Stimulated activated CD4-positive, alpha-beta T cell treated with anti-CD3 and anti-CD28 coated beads, Interleukin-4, amount 100 ng/mL, for 24 hours (primary cell): Measurements from ENCODE around the gene MRPL41.
"Not testable (repeated sequence)": the region's sequence is repeated elsewhere in the genome, so short reads cannot be mapped to it uniquely, and the experiment has no call there.

Experiments
- DNase-seq: peaks from one replicate; pipeline ENCODE4 v3.0.0-alpha.2; 2020

MRPL41 gene

GRCh38 chr9:137551264-137552021, at the start of gene MRPL41:
MRPL41 (plus strand) TSS chr9:137551879; CDS start chr9:137552082, 203 bp downstream.
- peak; percentile 89 for DNase-seq

- no peak for DNase-seq
These were observed 49.4 kb upstream of the MRPL41 start for GRCh38 chr9:137502008-137502911.

GRCh38 chr9:137504432-137504777, 47.3 kb upstream of the MRPL41 start:
- no peak for DNase-seq

- no peak for DNase-seq
These were observed 46.1 kb upstream of the MRPL41 start for GRCh38 chr9:137505421-137506140.

GRCh38 chr9:137506274-137506673, 45.4 kb upstream of the MRPL41 start:
- no peak for DNase-seq

- DNase-seq = no peak
These were observed 44.9 kb upstream of the MRPL41 start for GRCh38 chr9:137506702-137507171.

- DNase-seq = no peak
These were observed 42.5 kb upstream of the MRPL41 start for GRCh38 chr9:137509198-137509597.

GRCh38 chr9:137511126-137511525, 40.6 kb upstream of the MRPL41 start:
- not testable (repeated sequence) for DNase-seq

GRCh38 chr9:137511758-137512463, 39.8 kb upstream of the MRPL41 start:
- DNase-seq = no peak

- not testable (repeated sequence) for DNase-seq
These were observed 38.5 kb upstream of the MRPL41 start for GRCh38 chr9:137513136-137513535.

- DNase-seq = not testable (repeated sequence)
These were observed 37.7 kb upstream of the MRPL41 start for GRCh38 chr9:137513801-137514570.

GRCh38 chr9:137514691-137515337, 36.9 kb upstream of the MRPL41 start:
- no peak for DNase-seq

- DNase-seq = no peak
These were observed 36.3 kb upstream of the MRPL41 start for GRCh38 chr9:137515338-137515724.

- no peak for DNase-seq
These were observed 35.3 kb upstream of the MRPL41 start for GRCh38 chr9:137516144-137516917.

- not testable (repeated sequence) for DNase-seq
These were observed 32.8 kb upstream of the MRPL41 start for GRCh38 chr9:137518661-137519459.

- DNase-seq = no peak
These were observed 32.1 kb upstream of the MRPL41 start for GRCh38 chr9:137519553-137519952.

- DNase-seq = no peak
These were observed 30.9 kb upstream of the MRPL41 start for GRCh38 chr9:137520614-137521404.

- DNase-seq = no peak
These were observed 30.2 kb upstream of the MRPL41 start for GRCh38 chr9:137521405-137521985.
